ENCODE data around the gene ZNRF4. TPM values are rescaled to one million over a fixed set of nuclear protein-coding genes. Genes with fewer than 3 reads are reported as not detected.

ZNRF4 gene
- total and polyA plus RNA-seq, 2 donors: not detected

GRCh38 chr19:5489551-5489950 is 34.3 kb downstream of the ZNRF4 start:
- Histone ChIP-seq H3K9me3 (ENCODE audit: control insufficient read depth in 2 of 2, insufficient read depth in 1 of 2, low read length in 1 of 2) (no peaks in the 10 kb centered on the region), H3K27me3 (ENCODE audit: control insufficient read depth in 2 of 2, insufficient read depth in 1 of 2, low read length in 1 of 2) (peaks cover 15 to 39% of the 10 kb centered on the region in 2 donors), H3K36me3 (ENCODE audit: control insufficient read depth in 2 of 2, insufficient read depth in 2 of 2, low read length in 1 of 2) (no peaks in the 10 kb centered on the region), H3K4me3 (ENCODE audit: low read length in 2 of 2) (no peak overlapping the region), H3K27ac (ENCODE audit: low read depth in 1 of 2, low read length in 1 of 2) (no peak overlapping the region), H3K4me1 (ENCODE audit: control insufficient read depth in 2 of 2, insufficient read depth in 2 of 2, low read length in 2 of 2) (no peaks in the 10 kb centered on the region)
- 76% methylated on average over 18 of the region's 18 CpGs for WGBS
- no peak for DNase-seq (ENCODE audit: low read depth in 6 of 9, low spot score in 9 of 9)

DNA sequence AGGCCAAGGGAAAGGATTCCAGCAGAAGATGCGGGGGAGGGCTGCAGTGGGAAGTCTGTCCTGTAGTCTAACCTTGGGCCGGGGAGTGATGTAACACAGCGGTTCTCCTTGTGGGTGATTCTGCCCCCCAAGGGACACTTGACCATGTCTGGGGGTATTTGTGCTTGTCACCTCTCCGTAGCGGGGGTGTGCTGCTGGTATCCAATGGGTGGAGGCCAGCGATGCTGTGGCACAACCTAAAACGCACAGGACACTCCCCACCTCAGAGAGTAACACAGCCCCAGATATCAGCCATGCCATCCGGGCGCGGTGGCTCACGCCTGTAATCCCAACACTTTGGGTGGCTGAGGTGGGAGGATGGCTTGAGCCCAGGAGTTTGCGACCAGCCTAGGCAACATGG is 36.3 kb downstream of the ZNRF4 start:
- Histone ChIP-seq H3K36me3 (ENCODE audit: control insufficient read depth in 2 of 2, insufficient read depth in 2 of 2, low read length in 1 of 2) (no peaks in the 10 kb centered on the region), H3K4me3 (ENCODE audit: low read length in 2 of 2) (no peak overlapping the region), H3K9me3 (ENCODE audit: control insufficient read depth in 2 of 2, insufficient read depth in 1 of 2, low read length in 1 of 2) (no peaks in the 10 kb centered on the region), H3K27me3 (ENCODE audit: control insufficient read depth in 2 of 2, insufficient read depth in 1 of 2, low read length in 1 of 2) (peaks cover 15 to 51% of the 10 kb centered on the region in 2 donors), H3K27ac (ENCODE audit: low read depth in 1 of 2, low read length in 1 of 2) (no peak overlapping the region), H3K4me1 (ENCODE audit: control insufficient read depth in 2 of 2, insufficient read depth in 2 of 2, low read length in 2 of 2) (no peaks in the 10 kb centered on the region)
- WGBS: 90% methylated on average over 12 of the region's 12 CpGs
- DNase-seq (ENCODE audit: low read depth in 6 of 9, low spot score in 9 of 9): no peak

DNA sequence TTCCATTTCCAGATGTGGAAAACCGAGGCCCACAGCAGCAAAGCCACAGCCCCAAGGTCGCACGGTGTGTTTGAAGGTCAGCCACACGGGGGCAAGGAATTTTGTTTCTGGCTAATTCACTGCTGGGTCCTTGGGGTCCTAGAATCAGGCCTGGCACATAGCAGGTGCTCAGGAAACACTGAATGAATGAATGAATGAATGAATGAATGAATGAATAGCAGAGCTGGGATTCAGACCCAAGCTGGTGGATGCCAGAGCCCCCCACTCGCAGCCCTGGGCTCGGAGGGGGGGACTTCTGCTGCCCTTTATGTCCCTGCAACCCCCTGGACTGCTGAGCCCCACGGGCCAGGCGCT is 37.0 kb downstream of the ZNRF4 start:
- Histone ChIP-seq H3K4me3 (ENCODE audit: low read length in 2 of 2) (no peak overlapping the region), H3K4me1 (ENCODE audit: control insufficient read depth in 2 of 2, insufficient read depth in 2 of 2, low read length in 2 of 2) (no peaks in the 10 kb centered on the region), H3K9me3 (ENCODE audit: control insufficient read depth in 2 of 2, insufficient read depth in 1 of 2, low read length in 1 of 2) (no peaks in the 10 kb centered on the region), H3K36me3 (ENCODE audit: control insufficient read depth in 2 of 2, insufficient read depth in 2 of 2, low read length in 1 of 2) (no peaks in the 10 kb centered on the region), H3K27me3 (ENCODE audit: control insufficient read depth in 2 of 2, insufficient read depth in 1 of 2, low read length in 1 of 2) (peaks cover 15 to 52% of the 10 kb centered on the region in 2 donors), H3K27ac (ENCODE audit: low read depth in 1 of 2, low read length in 1 of 2) (no peak overlapping the region)
- DNase-seq (ENCODE audit: low read depth in 6 of 9, low spot score in 9 of 9): no peak
- 68% methylated on average over 8 of the region's 8 CpGs for WGBS

- H3K36me3 ChIP-seq (ENCODE audit: control insufficient read depth in 2 of 2, insufficient read depth in 2 of 2, low read length in 1 of 2): no peaks in the 10 kb centered on the region
- H3K4me3 ChIP-seq (ENCODE audit: low read length in 2 of 2): no peak overlapping the region
- peaks cover 15 to 55% of the 10 kb centered on the region in 2 donors for H3K27me3 ChIP-seq (ENCODE audit: control insufficient read depth in 2 of 2, insufficient read depth in 1 of 2, low read length in 1 of 2)
- no peak for DNase-seq (ENCODE audit: low read depth in 6 of 9, low spot score in 9 of 9)
- no peaks in the 10 kb centered on the region for H3K9me3 ChIP-seq (ENCODE audit: control insufficient read depth in 2 of 2, insufficient read depth in 1 of 2, low read length in 1 of 2)
- H3K27ac ChIP-seq (ENCODE audit: low read depth in 1 of 2, low read length in 1 of 2): no peak overlapping the region
- WGBS: 15% methylated on average over 31 of the region's 31 CpGs
- H3K4me1 ChIP-seq (ENCODE audit: control insufficient read depth in 2 of 2, insufficient read depth in 2 of 2, low read length in 2 of 2): no peaks in the 10 kb centered on the region
These were observed 37.6 kb downstream of the ZNRF4 start for GRCh38 chr19:5492635-5493409.

DNA sequence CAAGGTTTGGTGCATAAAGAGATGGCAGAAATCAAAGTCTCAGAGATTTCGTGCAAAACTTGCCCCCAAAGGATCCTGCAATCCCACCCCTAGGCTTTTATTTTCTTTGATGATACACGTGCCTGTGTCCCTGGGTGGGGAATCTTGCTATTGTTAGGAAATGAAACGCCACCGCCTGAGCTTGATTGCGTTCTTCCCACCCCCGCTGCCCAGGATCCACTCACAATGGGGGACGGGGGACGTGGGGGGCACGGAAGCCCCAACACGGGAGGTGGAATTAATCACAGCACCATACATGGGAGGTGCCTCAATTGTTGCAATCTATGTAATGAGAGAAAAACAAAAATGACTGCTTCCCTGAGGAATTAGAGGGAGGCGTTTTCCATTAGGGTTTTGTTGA is 39.6 kb downstream of the ZNRF4 start:
- H3K36me3 ChIP-seq (ENCODE audit: control insufficient read depth in 2 of 2, insufficient read depth in 2 of 2, low read length in 1 of 2): no peaks in the 10 kb centered on the region
- DNase-seq (ENCODE audit: low read depth in 6 of 9, low spot score in 9 of 9): no peak
- WGBS: 45% methylated on average over 11 of the region's 11 CpGs
- H3K27me3 ChIP-seq (ENCODE audit: control insufficient read depth in 2 of 2, insufficient read depth in 1 of 2, low read length in 1 of 2): peaks cover 15 to 66% of the 10 kb centered on the region in 2 donors
- H3K4me3 ChIP-seq (ENCODE audit: low read length in 2 of 2): no peak overlapping the region
- H3K9me3 ChIP-seq (ENCODE audit: control insufficient read depth in 2 of 2, insufficient read depth in 1 of 2, low read length in 1 of 2): no peaks in the 10 kb centered on the region
- H3K27ac ChIP-seq (ENCODE audit: low read depth in 1 of 2, low read length in 1 of 2): no peak overlapping the region
- no peaks in the 10 kb centered on the region for H3K4me1 ChIP-seq (ENCODE audit: control insufficient read depth in 2 of 2, insufficient read depth in 2 of 2, low read length in 2 of 2)

DNA sequence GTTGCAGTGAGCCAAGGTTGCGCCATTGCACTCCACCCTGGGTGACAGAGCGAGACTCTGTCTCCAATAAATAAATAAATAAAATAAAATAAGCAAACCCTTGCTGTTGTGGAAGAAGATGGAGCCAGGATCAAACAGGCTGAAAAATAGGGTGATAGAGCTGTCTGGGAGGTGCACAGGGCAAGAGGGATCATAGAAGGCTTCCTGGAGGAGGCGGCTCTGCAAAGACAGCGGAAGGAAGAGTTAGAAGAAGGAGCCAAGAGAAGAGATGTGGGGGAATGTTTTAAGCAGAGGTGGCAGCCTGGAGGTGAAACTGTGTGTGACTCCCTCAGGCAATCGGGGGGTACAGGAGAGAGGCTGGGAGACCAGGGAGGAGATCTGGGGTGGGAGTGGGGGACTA is 40.6 kb downstream of the ZNRF4 start:
- Histone ChIP-seq H3K36me3 (ENCODE audit: control insufficient read depth in 2 of 2, insufficient read depth in 2 of 2, low read length in 1 of 2) (no peaks in the 10 kb centered on the region), H3K4me3 (ENCODE audit: low read length in 2 of 2) (no peak overlapping the region), H3K9me3 (ENCODE audit: control insufficient read depth in 2 of 2, insufficient read depth in 1 of 2, low read length in 1 of 2) (no peaks in the 10 kb centered on the region), H3K4me1 (ENCODE audit: control insufficient read depth in 2 of 2, insufficient read depth in 2 of 2, low read length in 2 of 2) (no peaks in the 10 kb centered on the region), H3K27me3 (ENCODE audit: control insufficient read depth in 2 of 2, insufficient read depth in 1 of 2, low read length in 1 of 2) (peaks cover 15 to 67% of the 10 kb centered on the region in 2 donors), H3K27ac (ENCODE audit: low read depth in 1 of 2, low read length in 1 of 2) (no peak overlapping the region)
- no peak for DNase-seq (ENCODE audit: low read depth in 6 of 9, low spot score in 9 of 9)
- 96% methylated on average over 5 of the region's 5 CpGs for WGBS

DNA sequence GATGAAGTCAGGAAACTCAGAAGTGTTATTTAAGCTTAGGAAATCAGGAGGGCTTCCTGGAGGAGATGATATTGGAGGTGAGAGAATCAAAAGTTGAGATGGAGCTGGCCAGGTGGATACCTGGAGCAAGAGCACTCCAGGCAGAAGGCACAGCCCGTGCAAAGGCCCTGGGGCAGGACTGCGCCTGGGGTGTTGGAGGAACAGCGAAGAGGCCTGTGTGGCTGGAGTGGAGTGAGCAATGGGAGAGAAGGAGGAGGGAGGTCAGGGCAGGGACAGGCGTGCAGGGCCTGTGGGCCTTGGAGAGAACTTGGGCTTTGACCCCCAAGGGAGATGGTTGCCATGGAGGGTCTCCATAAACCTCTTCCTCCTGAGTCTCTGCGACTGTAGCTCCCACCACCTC is 42.1 kb downstream of the ZNRF4 start:
- Histone ChIP-seq H3K36me3 (ENCODE audit: control insufficient read depth in 2 of 2, insufficient read depth in 2 of 2, low read length in 1 of 2) (no peaks in the 10 kb centered on the region), H3K27ac (ENCODE audit: low read depth in 1 of 2, low read length in 1 of 2) (no peak overlapping the region), H3K27me3 (ENCODE audit: control insufficient read depth in 2 of 2, insufficient read depth in 1 of 2, low read length in 1 of 2) (peaks cover 8 to 54% of the 10 kb centered on the region in 2 donors), H3K9me3 (ENCODE audit: control insufficient read depth in 2 of 2, insufficient read depth in 1 of 2, low read length in 1 of 2) (no peaks in the 10 kb centered on the region), H3K4me1 (ENCODE audit: control insufficient read depth in 2 of 2, insufficient read depth in 2 of 2, low read length in 2 of 2) (no peaks in the 10 kb centered on the region), H3K4me3 (ENCODE audit: low read length in 2 of 2) (no peak overlapping the region)
- no peak for DNase-seq (ENCODE audit: low read depth in 6 of 9, low spot score in 9 of 9)
- 82% methylated on average over 5 of the region's 5 CpGs for WGBS

- Histone ChIP-seq H3K4me1 (ENCODE audit: control insufficient read depth in 2 of 2, insufficient read depth in 2 of 2, low read length in 2 of 2) (no peaks in the 10 kb centered on the region), H3K4me3 (ENCODE audit: low read length in 2 of 2) (no peak overlapping the region), H3K27me3 (ENCODE audit: control insufficient read depth in 2 of 2, insufficient read depth in 1 of 2, low read length in 1 of 2) (peaks cover 2 to 37% of the 10 kb centered on the region in 2 donors), H3K27ac (ENCODE audit: low read depth in 1 of 2, low read length in 1 of 2) (no peak overlapping the region), H3K36me3 (ENCODE audit: control insufficient read depth in 2 of 2, insufficient read depth in 2 of 2, low read length in 1 of 2) (no peaks in the 10 kb centered on the region), H3K9me3 (ENCODE audit: control insufficient read depth in 2 of 2, insufficient read depth in 1 of 2, low read length in 1 of 2) (peaks cover 0 to 14% of the 10 kb centered on the region in 2 donors)
- WGBS: 30% methylated on average over 22 of the region's 22 CpGs
- DNase-seq (ENCODE audit: low read depth in 6 of 9, low spot score in 9 of 9): no peak
These were observed 43.8 kb downstream of the ZNRF4 start for GRCh38 chr19:5498830-5499550.

GRCh38 chr19:5501907-5502306 is 46.7 kb downstream of the ZNRF4 start:
- Histone ChIP-seq H3K27me3 (ENCODE audit: control insufficient read depth in 2 of 2, insufficient read depth in 1 of 2, low read length in 1 of 2) (peaks cover 0 to 19% of the 10 kb centered on the region in 2 donors), H3K36me3 (ENCODE audit: control insufficient read depth in 2 of 2, insufficient read depth in 2 of 2, low read length in 1 of 2) (no peaks in the 10 kb centered on the region), H3K4me1 (ENCODE audit: control insufficient read depth in 2 of 2, insufficient read depth in 2 of 2, low read length in 2 of 2) (no peaks in the 10 kb centered on the region), H3K4me3 (ENCODE audit: low read length in 2 of 2) (no peak overlapping the region), H3K27ac (ENCODE audit: low read depth in 1 of 2, low read length in 1 of 2) (no peak overlapping the region), H3K9me3 (ENCODE audit: control insufficient read depth in 2 of 2, insufficient read depth in 1 of 2, low read length in 1 of 2) (peaks cover 0 to 19% of the 10 kb centered on the region in 2 donors)
- WGBS: 96% methylated on average over 2 of the region's 2 CpGs
- no peak for DNase-seq (ENCODE audit: low read depth in 6 of 9, low spot score in 9 of 9)

Measured in thymus (tissue), 11 donors.